CD14-positive monocyte (primary cell): Measurements from ENCODE around the gene CPEB4. TPM values are rescaled to one million over a fixed set of nuclear protein-coding genes. Genes with fewer than 3 reads are reported as not detected.
A peak's percentile ranks its signal among the peaks of the same experiment; 100 is the strongest.

Source experiments
- DNase-seq, 3 donors: peaks; one replicate each; pipeline ENCODE4 v3.0.0-alpha.2; 2011 to 2022
- H2AFZ ChIP-seq: 2 replicates; pipeline ENCODE4 v1.6.0; 2012; ENCODE audit warnings: mild to moderate bottlenecking, low read depth, low read length, inconsistent platforms; ENCODE audit not compliant: insufficient read depth, poor library complexity, severe bottlenecking
- H3K27ac ChIP-seq, 2 donors: 1 replicate in 1 of 2; 2 replicates in 1 of 2; pipeline ENCODE4 v1.5.1; 2012 to 2013; ENCODE audit warnings: low read length in 2 of 2, control low read depth in 1 of 2, inconsistent platforms in 1 of 2, low read depth in 1 of 2, mild to moderate bottlenecking in 1 of 2
- H3K27me3 ChIP-seq, 2 donors: one replicate each; pipeline versions ENCODE4 v1.6.0 to v1.6.1; 2011 to 2013; ENCODE audit warnings: low read length in 2 of 2; ENCODE audit not compliant: control insufficient read depth in 2 of 2, insufficient read depth in 2 of 2
- H3K36me3 ChIP-seq, 2 donors: replicated peaks in 1 of 2; 1 replicate in 1 of 2; 2 replicates in 1 of 2; pipeline versions ENCODE4 v1.5.1 to v1.6.1; 2012 to 2013; ENCODE audit warnings: low read length in 2 of 2, control low read depth in 1 of 2, inconsistent platforms in 1 of 2, mild to moderate bottlenecking in 1 of 2; ENCODE audit not compliant: insufficient read depth in 2 of 2, control insufficient read depth in 1 of 2
- H3K4me1 ChIP-seq, 2 donors: 1 replicate in 1 of 2; 2 replicates in 1 of 2; pipeline versions ENCODE4 v1.5.1 to v1.6.1; 2012 to 2013; ENCODE audit warnings: low read length in 2 of 2, control low read depth in 1 of 2, inconsistent platforms in 1 of 2, mild to moderate bottlenecking in 1 of 2, moderate library complexity in 1 of 2; ENCODE audit not compliant: insufficient read depth in 2 of 2, control insufficient read depth in 1 of 2
- H3K4me2 ChIP-seq: replicated peaks from 2 replicates; pipeline ENCODE3; 2012; ENCODE audit warnings: low read length, moderate library complexity, mild to moderate bottlenecking; ENCODE audit not compliant: poor library complexity, severe bottlenecking; ENCODE audit errors: extremely low read depth
- H3K4me3 ChIP-seq, 3 experiments: fragments of 200-600 bp in 1 of 3; sonication (generic) in 1 of 3; replicated peaks in 1 of 3; 1 replicate in 2 of 3; 2 replicates in 1 of 3; pipeline ENCODE4 v1.5.1; 2011 to 2013; ENCODE audit warnings: low read length in 3 of 3, mild to moderate bottlenecking in 3 of 3, control low read depth in 2 of 3, low read depth in 2 of 3, inconsistent platforms in 1 of 3, moderate library complexity in 1 of 3
- H3K79me2 ChIP-seq: 2 replicates; pipeline ENCODE4 v1.6.0; 2012; ENCODE audit warnings: mild to moderate bottlenecking, control low read depth, inconsistent platforms, low read length, moderate library complexity; ENCODE audit not compliant: insufficient read depth
- H3K9ac ChIP-seq: 2 replicates; pipeline ENCODE4 v1.6.0; 2017; ENCODE audit warnings: low read length, mild to moderate bottlenecking; ENCODE audit not compliant: insufficient read depth, poor library complexity, severe bottlenecking
- H3K9me3 ChIP-seq, 2 donors: replicated peaks in 1 of 2; 1 replicate in 1 of 2; 2 replicates in 1 of 2; pipeline versions ENCODE4 v1.5.1 to v1.6.1; 2012 to 2013; ENCODE audit warnings: low read length in 2 of 2, control low read depth in 1 of 2; ENCODE audit not compliant: control insufficient read depth in 1 of 2, insufficient read depth in 1 of 2
- H4K20me1 ChIP-seq: 2 replicates; pipeline ENCODE4 v1.6.0; 2012; ENCODE audit warnings: mild to moderate bottlenecking, low read length, control low read depth, moderate library complexity; ENCODE audit not compliant: insufficient read depth
- H3K27ac Mint-ChIP-seq, 7 donors: one replicate each; pipeline ENCODE4 v1.8.0; 2020; ENCODE audit warnings: mild to moderate bottlenecking in 7 of 7, mixed read lengths in 7 of 7, moderate library complexity in 6 of 7, inconsistent platforms in 2 of 7
- H3K27me3 Mint-ChIP-seq, 3 donors: one replicate each; pipeline ENCODE4 v1.8.0; 2021 to 2022; ENCODE audit warnings: low read depth in 3 of 3, mild to moderate bottlenecking in 3 of 3, mixed read lengths in 3 of 3, moderate library complexity in 3 of 3, inconsistent platforms in 1 of 3
- H3K36me3 Mint-ChIP-seq, 2 donors: one replicate each; pipeline ENCODE4 v1.8.0; 2020; ENCODE audit warnings: mixed read lengths in 2 of 2, inconsistent platforms in 1 of 2, mild to moderate bottlenecking in 1 of 2
- H3K4me1 Mint-ChIP-seq: one replicate; pipeline ENCODE4 v1.8.0; 2020; ENCODE audit warnings: mild to moderate bottlenecking, mixed read lengths
- H3K4me3 Mint-ChIP-seq, 2 donors: one replicate each; pipeline ENCODE4 v1.8.0; 2020; ENCODE audit warnings: mild to moderate bottlenecking in 2 of 2, mixed read lengths in 2 of 2, moderate library complexity in 1 of 2
- H3K9me3 Mint-ChIP-seq, 7 donors: one replicate each; pipeline ENCODE4 v1.8.0; 2020 to 2022; ENCODE audit warnings: mixed read lengths in 7 of 7, mild to moderate bottlenecking in 6 of 7, moderate library complexity in 6 of 7, inconsistent platforms in 2 of 7
- WGBS: methylation state at CpG from one replicate; pipeline ENCODE4 v1.1.5; 2013; ENCODE audit warnings: missing lambda C conversion rate; ENCODE audit not compliant: insufficient coverage; 5-methylcytosine and 5-hydroxymethylcytosine counted together
- intact Hi-C, 2 donors: fragments of 100-400 bp; cut with micrococcal nuclease; formaldehyde crosslinking; loops; one replicate each; pipeline versions ENCODE4 v1.15.0 to v1.15.1; 2023
- polyA plus RNA-seq, 3 donors: library from polyadenylated mRNA; depleted of rRNA in 1 of 3; unstranded in 2 of 3; stranded (reverse) in 1 of 3; fragments of 300-500 nt in 2 of 3; fragments of >200 nt in 1 of 3; fragmentation: Illumina TruSeq in 2 of 3; gene quantifications; 1 replicate in 2 of 3; 2 replicates in 1 of 3; pipeline ENCODE4 v1.2.3, GENCODE V29; 2012 to 2021
- TF ChIP-seq, protein P1 (sequence below): fragments of 200-600 bp; IDR thresholded peaks from one replicate; pipeline ENCODE4 v1.8.0; 2022; ENCODE audit warnings: antibody characterized with exemption, mild to moderate bottlenecking

CPEB4 gene
- polyA plus RNA-seq, 3 donors, result 10.7 to 27.3 (median 13.9) TPM

DNA sequence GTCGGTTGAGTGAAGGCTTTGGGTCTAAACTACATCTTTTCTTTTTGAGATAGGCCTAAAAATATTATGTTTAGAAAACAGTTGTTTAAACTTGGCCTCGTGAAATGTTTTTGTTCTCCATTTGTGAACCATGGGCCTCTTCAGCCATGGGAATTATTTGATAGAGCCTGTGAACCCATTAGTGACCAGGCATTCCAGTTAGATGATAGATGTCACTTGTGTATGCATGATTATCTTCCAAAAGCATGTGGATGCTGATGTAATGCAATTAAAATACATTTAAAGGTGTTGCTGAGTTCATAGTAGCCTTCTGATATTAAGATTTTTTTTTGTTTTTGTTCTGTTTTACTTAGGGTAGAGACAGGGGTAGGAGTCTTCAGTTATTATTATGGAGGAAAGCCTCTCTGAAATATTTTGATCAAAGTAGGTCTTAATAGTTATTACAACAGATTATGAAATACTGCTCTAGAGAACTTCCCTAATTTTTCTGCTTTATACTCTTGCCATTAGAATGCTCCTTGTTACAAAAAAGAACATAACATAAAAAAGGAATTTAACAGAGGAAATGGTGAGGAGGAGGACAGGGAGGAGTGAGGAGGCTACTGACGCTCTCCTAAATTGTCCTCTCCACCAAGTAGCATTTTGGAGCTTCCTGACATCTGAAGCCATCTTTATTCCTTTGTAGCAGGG, 32.9 kb downstream of the CPEB4 start:
- Histone ChIP-seq H3K27ac (peak overlapping the region; percentile 31 to 77), H3K9ac (peak overlapping the region; percentile 34), H3K4me2 (peak overlapping the region; percentile 53), H4K20me1 (peaks cover 54% of the 10 kb centered on the region), H3K9me3 (no peaks in the 10 kb centered on the region), H2AFZ (no peak overlapping the region), H3K27me3 (no peaks in the 10 kb centered on the region), H3K36me3 (peaks cover 5 to 13% of the 10 kb centered on the region in 2 donors), H3K4me1 (peaks cover 69 to 77% of the 10 kb centered on the region in 2 donors), H3K4me3 (peak overlapping the region in 2 of 3 experiments; percentile 25 to 61), H3K79me2 (peaks cover 89% of the 10 kb centered on the region)
- H3K9me3 Mint-ChIP-seq, result no peaks in the 10 kb centered on the region
- peaks cover 28% of the 10 kb centered on the region for H3K4me1 Mint-ChIP-seq
- peak; percentile 21 to 75 (median 43) for DNase-seq
- H3K27ac Mint-ChIP-seq, result peak overlapping the region in 1 of 7 donors; percentile 96
- intact Hi-C loops, result loop anchor here in 1 of 2 donors (5.0 kb wide), 1 partner anchor 34 kb away; the partner anchor contains the start of gene CPEB4
- peak overlapping the region; percentile 21 to 68 for H3K4me3 Mint-ChIP-seq
- 67% methylated on average over 1 of the region's 3 CpGs for WGBS
- H3K27me3 Mint-ChIP-seq, result peaks cover 0 to 1% (median 0%) of the 10 kb centered on the region in 3 donors
- TF ChIP-seq, protein P1, sequence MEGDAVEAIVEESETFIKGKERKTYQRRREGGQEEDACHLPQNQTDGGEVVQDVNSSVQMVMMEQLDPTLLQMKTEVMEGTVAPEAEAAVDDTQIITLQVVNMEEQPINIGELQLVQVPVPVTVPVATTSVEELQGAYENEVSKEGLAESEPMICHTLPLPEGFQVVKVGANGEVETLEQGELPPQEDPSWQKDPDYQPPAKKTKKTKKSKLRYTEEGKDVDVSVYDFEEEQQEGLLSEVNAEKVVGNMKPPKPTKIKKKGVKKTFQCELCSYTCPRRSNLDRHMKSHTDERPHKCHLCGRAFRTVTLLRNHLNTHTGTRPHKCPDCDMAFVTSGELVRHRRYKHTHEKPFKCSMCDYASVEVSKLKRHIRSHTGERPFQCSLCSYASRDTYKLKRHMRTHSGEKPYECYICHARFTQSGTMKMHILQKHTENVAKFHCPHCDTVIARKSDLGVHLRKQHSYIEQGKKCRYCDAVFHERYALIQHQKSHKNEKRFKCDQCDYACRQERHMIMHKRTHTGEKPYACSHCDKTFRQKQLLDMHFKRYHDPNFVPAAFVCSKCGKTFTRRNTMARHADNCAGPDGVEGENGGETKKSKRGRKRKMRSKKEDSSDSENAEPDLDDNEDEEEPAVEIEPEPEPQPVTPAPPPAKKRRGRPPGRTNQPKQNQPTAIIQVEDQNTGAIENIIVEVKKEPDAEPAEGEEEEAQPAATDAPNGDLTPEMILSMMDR, result no peak
- peaks cover 25 to 30% of the 10 kb centered on the region in 2 donors for H3K36me3 Mint-ChIP-seq

GRCh38 chr5:173922527-173922926, 34.4 kb downstream of the CPEB4 start:
- H3K27me3 ChIP-seq, result no peaks in the 10 kb centered on the region
- peak overlapping the region in 1 of 7 donors; percentile 35 for H3K27ac Mint-ChIP-seq
- H3K27me3 Mint-ChIP-seq, result peaks cover 0 to 2% (median 1%) of the 10 kb centered on the region in 3 donors
- H3K9me3 Mint-ChIP-seq, result no peaks in the 10 kb centered on the region
- no peak overlapping the region for H3K9ac ChIP-seq
- peaks cover 25% of the 10 kb centered on the region for H3K4me1 Mint-ChIP-seq
- H3K36me3 Mint-ChIP-seq, result peaks cover 24 to 39% of the 10 kb centered on the region in 2 donors
- H3K4me3 ChIP-seq, result no peak overlapping the region
- intact Hi-C loops, result loop anchor here in 1 of 2 donors (5.0 kb wide), 1 partner anchor 35 kb away; the partner anchor contains the start of gene CPEB4
- H3K4me2 ChIP-seq, result no peak overlapping the region
- peaks cover 7 to 13% of the 10 kb centered on the region in 2 donors for H3K36me3 ChIP-seq
- peaks cover 64% of the 10 kb centered on the region for H4K20me1 ChIP-seq
- no CpG with 5 or more reads among the region's 2 CpGs for WGBS
- H3K4me3 Mint-ChIP-seq, result no peak overlapping the region
- H3K4me1 ChIP-seq, result peaks cover 61 to 66% of the 10 kb centered on the region in 2 donors
- peaks cover 89% of the 10 kb centered on the region for H3K79me2 ChIP-seq
- no peak overlapping the region for H2AFZ ChIP-seq
- H3K27ac ChIP-seq, result peak overlapping the region in 1 of 2 donors; percentile 77
- H3K9me3 ChIP-seq, result no peaks in the 10 kb centered on the region
- DNase-seq, result no peak
- TF ChIP-seq, protein P1, result no peak
